Measurements from ENCODE around the gene DUOXA1. TPM values are rescaled to one million over a fixed set of nuclear protein-coding genes. Genes with fewer than 3 reads are reported as not detected.

DUOXA1 gene
- polyA plus RNA-seq, 1 donor: 0.15 TPM

GRCh38 chr15:45132844-45133560 lies 3.3 kb upstream of the DUOXA1 start:
- Histone ChIP-seq H3K36me3 (ENCODE audit: control insufficient read depth, insufficient read depth, low read length) (no peaks in the 10 kb centered on the region), H3K27ac (ENCODE audit: low read length) (no peak overlapping the region), H3K9me3 (ENCODE audit: control insufficient read depth, low read depth, low read length) (peaks cover 5% of the 10 kb centered on the region), H3K4me1 (ENCODE audit: control insufficient read depth, insufficient read depth, low read length) (peaks cover 2% of the 10 kb centered on the region), H3K27me3 (ENCODE audit: control insufficient read depth, insufficient read depth, low read length) (peaks cover 72% of the 10 kb centered on the region), H3K4me3 (ENCODE audit: low read length) (no peak overlapping the region)
- no CpG with 5 or more reads among the region's 3 CpGs for WGBS (ENCODE audit: insufficient coverage, low lambda C conversion rate)
- DNase-seq: no peak

DNA sequence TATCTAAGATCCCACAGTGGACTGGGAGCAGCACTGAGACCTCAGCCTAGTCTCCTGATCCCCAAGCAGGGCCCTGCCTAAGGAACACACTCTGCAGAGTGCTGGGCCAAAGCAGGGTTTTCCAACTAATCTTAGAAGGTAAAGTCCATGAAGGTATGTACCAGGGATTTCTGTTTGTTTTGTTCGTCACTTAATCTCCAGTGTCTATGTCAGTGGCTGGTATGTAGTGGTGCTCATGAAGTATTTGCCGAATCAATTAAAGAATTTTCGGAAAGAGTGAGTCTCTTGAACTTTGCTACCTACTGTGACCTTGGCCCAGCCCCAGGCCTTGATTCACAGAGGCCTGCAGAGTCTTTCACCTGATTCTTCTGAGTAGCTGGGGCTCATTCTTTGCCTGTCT lies 1.8 kb upstream of the DUOXA1 start:
- no peaks in the 10 kb centered on the region for H3K36me3 ChIP-seq (ENCODE audit: control insufficient read depth, insufficient read depth, low read length)
- peaks cover 73% of the 10 kb centered on the region for H3K27me3 ChIP-seq (ENCODE audit: control insufficient read depth, insufficient read depth, low read length)
- no peak overlapping the region for H3K27ac ChIP-seq (ENCODE audit: low read length)
- H3K4me1 ChIP-seq (ENCODE audit: control insufficient read depth, insufficient read depth, low read length): peaks cover 2% of the 10 kb centered on the region
- WGBS (ENCODE audit: insufficient coverage, low lambda C conversion rate): no CpG with 5 or more reads among the region's 3 CpGs
- H3K9me3 ChIP-seq (ENCODE audit: control insufficient read depth, low read depth, low read length): peaks cover 5% of the 10 kb centered on the region
- peak in 1 of 2 donors; percentile 44 for DNase-seq
- no peak overlapping the region for H3K4me3 ChIP-seq (ENCODE audit: low read length)

- Histone ChIP-seq H3K4me1 (ENCODE audit: control insufficient read depth, insufficient read depth, low read length) (peaks cover 2% of the 10 kb centered on the region), H3K27ac (ENCODE audit: low read length) (no peak overlapping the region), H3K4me3 (ENCODE audit: low read length) (no peak overlapping the region), H3K27me3 (ENCODE audit: control insufficient read depth, insufficient read depth, low read length) (peaks cover 76% of the 10 kb centered on the region), H3K36me3 (ENCODE audit: control insufficient read depth, insufficient read depth, low read length) (no peaks in the 10 kb centered on the region), H3K9me3 (ENCODE audit: control insufficient read depth, low read depth, low read length) (peaks cover 5% of the 10 kb centered on the region)
- DNase-seq: no peak
- no CpG with 5 or more reads among the region's 7 CpGs for WGBS (ENCODE audit: insufficient coverage, low lambda C conversion rate)
These were observed 767 bp upstream of the DUOXA1 start for GRCh38 chr15:45130291-45131000.

DNA sequence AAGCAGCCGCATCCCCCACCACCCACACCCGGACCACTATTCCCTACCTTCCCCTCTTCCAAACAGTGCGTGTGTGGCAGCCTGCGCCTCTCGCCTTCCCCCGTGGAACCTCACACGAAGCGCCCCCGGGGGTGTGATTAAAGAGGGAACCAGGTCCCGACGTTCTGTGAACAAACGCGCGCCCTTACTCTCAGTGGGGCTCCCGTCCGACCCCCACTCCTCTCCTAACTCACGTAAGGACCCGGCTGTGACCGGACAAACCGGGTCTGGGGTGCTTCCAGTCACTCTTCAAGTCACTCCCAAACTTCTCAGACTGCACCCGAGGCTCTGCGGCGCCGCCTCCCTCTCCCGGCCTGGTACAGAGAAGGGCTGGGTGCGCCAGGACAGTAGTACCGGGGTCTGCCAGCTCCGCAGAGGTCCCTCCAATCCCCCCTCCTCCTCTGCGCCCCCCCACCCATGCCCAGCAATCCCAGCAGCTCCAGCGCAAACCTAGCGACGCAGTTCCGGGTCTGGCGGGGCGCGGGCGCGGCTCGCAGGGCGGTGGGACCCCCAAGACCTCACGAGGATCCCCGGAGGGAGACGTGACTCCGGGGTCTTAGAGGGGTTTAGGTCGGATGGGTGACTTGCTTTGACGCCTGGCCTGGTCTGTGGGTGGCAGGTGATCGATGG lies 574 bp downstream of the DUOXA1 start:
- no CpG with 5 or more reads among the region's 47 CpGs for WGBS (ENCODE audit: insufficient coverage, low lambda C conversion rate)
- H3K4me3 ChIP-seq (ENCODE audit: low read length): no peak overlapping the region
- DNase-seq: no peak
- peaks cover 2% of the 10 kb centered on the region for H3K4me1 ChIP-seq (ENCODE audit: control insufficient read depth, insufficient read depth, low read length)
- no peaks in the 10 kb centered on the region for H3K36me3 ChIP-seq (ENCODE audit: control insufficient read depth, insufficient read depth, low read length)
- H3K9me3 ChIP-seq (ENCODE audit: control insufficient read depth, low read depth, low read length): peaks cover 5% of the 10 kb centered on the region
- no peak overlapping the region for H3K27ac ChIP-seq (ENCODE audit: low read length)
- H3K27me3 ChIP-seq (ENCODE audit: control insufficient read depth, insufficient read depth, low read length): peaks cover 74% of the 10 kb centered on the region

GRCh38 chr15:45126535-45127158 lies 3.0 kb downstream of the DUOXA1 start:
- H3K27ac ChIP-seq (ENCODE audit: low read length): no peak overlapping the region
- H3K27me3 ChIP-seq (ENCODE audit: control insufficient read depth, insufficient read depth, low read length): peaks cover 78% of the 10 kb centered on the region
- H3K36me3 ChIP-seq (ENCODE audit: control insufficient read depth, insufficient read depth, low read length): no peaks in the 10 kb centered on the region
- H3K4me3 ChIP-seq (ENCODE audit: low read length): no peak overlapping the region
- H3K9me3 ChIP-seq (ENCODE audit: control insufficient read depth, low read depth, low read length): peaks cover 5% of the 10 kb centered on the region
- 47% methylated on average over 2 of the region's 2 CpGs for WGBS (ENCODE audit: insufficient coverage, low lambda C conversion rate)
- DNase-seq: no peak
- H3K4me1 ChIP-seq (ENCODE audit: control insufficient read depth, insufficient read depth, low read length): peaks cover 2% of the 10 kb centered on the region

DNA sequence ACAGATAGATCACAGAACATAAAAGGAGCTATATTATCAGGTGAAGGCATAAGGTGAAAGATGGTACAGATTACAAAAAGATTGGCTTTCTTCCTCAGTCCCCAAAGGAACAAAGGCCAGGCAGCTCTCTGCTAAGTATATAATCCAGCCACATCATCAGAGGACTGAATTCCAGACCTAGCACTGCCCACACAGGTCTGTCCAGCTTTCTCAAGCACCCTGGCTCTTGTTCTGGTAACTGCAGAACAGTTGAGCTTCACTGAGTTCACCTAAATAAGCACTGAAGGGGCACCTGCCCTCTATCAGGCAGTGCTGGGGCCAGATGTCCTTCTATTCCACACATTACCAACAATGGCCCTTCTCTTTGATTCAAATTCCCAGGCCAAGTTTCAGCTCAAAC lies 6.3 kb downstream of the DUOXA1 start:
- H3K4me3 ChIP-seq (ENCODE audit: low read length): no peak overlapping the region
- no peak overlapping the region for H3K27ac ChIP-seq (ENCODE audit: low read length)
- peaks cover 60% of the 10 kb centered on the region for H3K27me3 ChIP-seq (ENCODE audit: control insufficient read depth, insufficient read depth, low read length)
- H3K36me3 ChIP-seq (ENCODE audit: control insufficient read depth, insufficient read depth, low read length): no peaks in the 10 kb centered on the region
- H3K9me3 ChIP-seq (ENCODE audit: control insufficient read depth, low read depth, low read length): no peaks in the 10 kb centered on the region
- no peaks in the 10 kb centered on the region for H3K4me1 ChIP-seq (ENCODE audit: control insufficient read depth, insufficient read depth, low read length)
- DNase-seq: no peak

- no peak for DNase-seq
- Histone ChIP-seq H3K27ac (ENCODE audit: low read length) (no peak overlapping the region), H3K9me3 (ENCODE audit: control insufficient read depth, low read depth, low read length) (peaks cover 2% of the 10 kb centered on the region), H3K4me1 (ENCODE audit: control insufficient read depth, insufficient read depth, low read length) (peaks cover 2% of the 10 kb centered on the region), H3K36me3 (ENCODE audit: control insufficient read depth, insufficient read depth, low read length) (no peaks in the 10 kb centered on the region), H3K4me3 (ENCODE audit: low read length) (no peak overlapping the region), H3K27me3 (ENCODE audit: control insufficient read depth, insufficient read depth, low read length) (peaks cover 56% of the 10 kb centered on the region)
- no CpG with 5 or more reads among the region's 7 CpGs for WGBS (ENCODE audit: insufficient coverage, low lambda C conversion rate)
These were observed 7.0 kb downstream of the DUOXA1 start for GRCh38 chr15:45122719-45123118.

DNA sequence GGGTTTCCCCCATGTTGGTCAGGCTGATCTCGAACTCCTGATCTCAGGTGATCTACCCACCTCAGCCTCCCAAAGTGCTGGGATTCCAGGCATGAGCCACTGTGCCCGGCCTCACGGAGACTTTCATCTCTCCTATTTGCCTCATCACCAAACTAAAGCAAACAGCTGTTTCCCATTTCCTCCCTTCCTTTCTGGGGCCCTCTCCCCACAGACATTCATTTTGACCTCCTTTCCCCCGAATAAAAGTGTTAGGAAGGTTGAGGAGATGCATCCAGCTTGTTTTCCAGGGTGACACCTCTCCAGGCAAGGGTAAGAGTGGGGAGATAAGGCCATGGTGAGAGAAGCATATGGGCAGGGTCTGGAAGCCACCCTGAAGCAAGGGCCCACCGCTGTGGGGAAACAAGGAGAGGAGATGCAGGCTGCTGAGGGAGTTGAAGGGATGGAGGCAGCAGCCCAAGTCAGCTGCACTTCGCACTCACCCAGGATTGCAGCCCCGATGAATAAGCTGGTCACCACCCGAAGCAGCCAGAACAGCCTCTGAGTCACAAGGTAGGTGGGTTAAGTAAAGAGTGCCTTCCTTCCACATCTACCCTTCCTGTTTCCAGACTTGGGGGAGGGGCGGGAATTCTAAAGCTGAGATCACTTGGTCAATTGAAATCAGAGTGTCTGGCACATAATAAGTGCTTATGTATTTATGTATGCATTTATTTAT lies 7.8 kb downstream of the DUOXA1 start:
- WGBS (ENCODE audit: insufficient coverage, low lambda C conversion rate): 60% methylated on average over 1 of the region's 9 CpGs
- Histone ChIP-seq H3K9me3 (ENCODE audit: control insufficient read depth, low read depth, low read length) (peaks cover 5% of the 10 kb centered on the region), H3K27me3 (ENCODE audit: control insufficient read depth, insufficient read depth, low read length) (peaks cover 61% of the 10 kb centered on the region), H3K36me3 (ENCODE audit: control insufficient read depth, insufficient read depth, low read length) (no peaks in the 10 kb centered on the region), H3K4me1 (ENCODE audit: control insufficient read depth, insufficient read depth, low read length) (peaks cover 3% of the 10 kb centered on the region), H3K4me3 (ENCODE audit: low read length) (no peak overlapping the region), H3K27ac (ENCODE audit: low read length) (no peak overlapping the region)
- DNase-seq: no peak

DNA sequence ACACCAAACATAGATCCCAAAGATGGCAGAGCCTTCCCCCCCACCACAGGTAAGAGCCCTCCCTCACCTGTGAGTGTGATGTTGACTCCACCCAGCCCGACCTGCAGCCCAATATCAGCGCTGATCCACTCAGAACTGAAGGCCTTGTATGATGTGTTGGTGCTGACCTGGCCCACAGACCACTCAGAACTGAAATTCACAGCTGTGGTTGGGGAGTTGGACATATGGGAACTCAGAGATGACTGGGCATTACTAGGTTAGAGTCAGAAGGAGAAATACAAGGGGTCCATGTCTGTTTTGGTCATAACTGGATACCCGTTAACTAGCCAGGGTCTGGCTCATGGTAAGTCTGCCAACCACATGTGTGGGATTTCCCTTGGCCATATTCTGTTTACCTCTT lies 8.7 kb downstream of the DUOXA1 start:
- peaks cover 3% of the 10 kb centered on the region for H3K4me1 ChIP-seq (ENCODE audit: control insufficient read depth, insufficient read depth, low read length)
- H3K4me3 ChIP-seq (ENCODE audit: low read length): no peak overlapping the region
- no peak overlapping the region for H3K27ac ChIP-seq (ENCODE audit: low read length)
- peaks cover 7% of the 10 kb centered on the region for H3K9me3 ChIP-seq (ENCODE audit: control insufficient read depth, low read depth, low read length)
- H3K27me3 ChIP-seq (ENCODE audit: control insufficient read depth, insufficient read depth, low read length): peaks cover 63% of the 10 kb centered on the region
- no CpG with 5 or more reads among the region's 3 CpGs for WGBS (ENCODE audit: insufficient coverage, low lambda C conversion rate)
- DNase-seq: no peak
- no peaks in the 10 kb centered on the region for H3K36me3 ChIP-seq (ENCODE audit: control insufficient read depth, insufficient read depth, low read length)
